HEK293 (cell line): ENCODE measurements around the gene ANKRD9.

Source experiments
- CTCF ChIA-PET: fragments of 350-600 bp; formaldehyde crosslinking; extraction: SDS; loops from one replicate; lab custom pipeline; 2021; ENCODE audit warnings: antibody characterized with exemption; lab: Yijun Ruan, JAX
- POLR2A ChIA-PET: fragments of 300-600 bp; formaldehyde crosslinking; extraction: SDS; loops from one replicate; lab custom pipeline; 2020; ENCODE audit warnings: antibody characterized with exemption, inconsistent platforms; lab: Yijun Ruan, JAX
- H3K27ac ChIP-seq: fragments of 200-500 bp; sonication (Bioruptor generic); 2 replicates; pipeline ENCODE4 v1.5.1; 2014; ENCODE audit warnings: low read depth, low read length, control low read depth, inconsistent platforms; ENCODE audit errors: extremely low read depth
- H3K36me3 ChIP-seq, 2 experiments: fragments of 200-500 bp in 1 of 2; sonication (Bioruptor generic) in 1 of 2; 1 replicate in 1 of 2; 2 replicates in 1 of 2; pipeline ENCODE4 v1.5.1; 2014 to 2017; ENCODE audit warnings: inconsistent platforms in 2 of 2, low read length in 2 of 2; ENCODE audit not compliant: control insufficient read depth in 2 of 2, insufficient read depth in 1 of 2
- H3K4me1 ChIP-seq: fragments of 200-500 bp; sonication (Bioruptor generic); 2 replicates; pipeline ENCODE4 v1.5.1; 2014; ENCODE audit warnings: mild to moderate bottlenecking, low read length, inconsistent platforms; ENCODE audit not compliant: control insufficient read depth, insufficient read depth
- H3K4me3 ChIP-seq: 2 replicates; pipeline ENCODE4 v1.5.1; 2011; ENCODE audit warnings: low read depth, mild to moderate bottlenecking, control low read depth, low read length, moderate library complexity
- H3K9me3 ChIP-seq: fragments of 200-500 bp; sonication (Bioruptor generic); 2 replicates; pipeline ENCODE4 v1.5.1; 2014; ENCODE audit warnings: low read depth, low read length, inconsistent platforms; ENCODE audit not compliant: control insufficient read depth, insufficient read depth
- INSM2 ChIP-seq: fragments of 450-650 bp; formaldehyde crosslinking; IDR thresholded peaks from 2 replicates; pipeline ENCODE4 v1.5.1; 2016; ENCODE audit warnings: missing biosample characterization, missing genetic modification characterization
- REST ChIP-seq: fragments of 450-650 bp; formaldehyde crosslinking; IDR thresholded peaks from 2 replicates; pipeline ENCODE4 v1.5.1; 2016; ENCODE audit warnings: missing biosample characterization, missing genetic modification characterization
- TRIM28 ChIP-seq: IDR thresholded peaks from 2 replicates; pipeline ENCODE4 v1.6.1; 2011; ENCODE audit warnings: low read length, control low read depth, borderline replicate concordance
- ZBTB17 ChIP-seq: fragments of 450-650 bp; formaldehyde crosslinking; IDR thresholded peaks from 2 replicates; pipeline ENCODE4 v1.5.1; 2016; ENCODE audit warnings: missing biosample characterization, missing genetic modification characterization
- ZBTB6 ChIP-seq: fragments of 450-650 bp; formaldehyde crosslinking; IDR thresholded peaks from 2 replicates; pipeline ENCODE4 v1.5.1; 2017; ENCODE audit warnings: missing biosample characterization, missing genetic modification characterization
- ZNF140 ChIP-seq: fragments of 450-650 bp; formaldehyde crosslinking; IDR thresholded peaks from 2 replicates; pipeline ENCODE4 v1.5.1; 2016; ENCODE audit warnings: missing biosample characterization, missing genetic modification characterization
- ZNF155 ChIP-seq: fragments of 450-650 bp; formaldehyde crosslinking; IDR thresholded peaks from 2 replicates; pipeline ENCODE4 v1.5.1; 2016; ENCODE audit warnings: missing biosample characterization, missing genetic modification characterization
- ZNF18 ChIP-seq: fragments of 450-650 bp; formaldehyde crosslinking; IDR thresholded peaks from 2 replicates; pipeline ENCODE4 v1.5.1; 2016; ENCODE audit warnings: missing biosample characterization, missing genetic modification characterization
- ZNF2 ChIP-seq: fragments of 450-650 bp; formaldehyde crosslinking; IDR thresholded peaks from 2 replicates; pipeline ENCODE4 v1.5.1; 2016; ENCODE audit warnings: missing biosample characterization, missing genetic modification characterization
- ZNF274 ChIP-seq, 2 experiments: fragments of 200-500 bp in 1 of 2; fragments of 450-650 bp in 1 of 2; sonication (Bioruptor generic) in 1 of 2; formaldehyde crosslinking in 1 of 2; IDR thresholded peaks; 2 replicates each; pipeline versions ENCODE4 v1.5.1 to v1.6.1; 2014 to 2016; ENCODE audit warnings: borderline replicate concordance in 1 of 2, inconsistent platforms in 1 of 2, low read length in 1 of 2, missing biosample characterization in 1 of 2, missing genetic modification characterization in 1 of 2
- ZNF292 ChIP-seq: fragments of 450-650 bp; formaldehyde crosslinking; IDR thresholded peaks from 2 replicates; pipeline ENCODE4 v1.5.1; 2016; ENCODE audit warnings: low read depth, missing biosample characterization, missing genetic modification characterization, borderline replicate concordance
- ZNF335 ChIP-seq: fragments of 450-650 bp; formaldehyde crosslinking; conservative IDR thresholded peaks from 2 replicates; pipeline ENCODE4 v1.5.1; 2016; ENCODE audit warnings: missing biosample characterization, missing genetic modification characterization
- ZNF513 ChIP-seq: fragments of 450-650 bp; IDR thresholded peaks from 2 replicates; pipeline ENCODE4 v1.5.1; 2018; ENCODE audit warnings: missing biosample characterization, missing genetic modification characterization
- ZNF571 ChIP-seq: fragments of 450-650 bp; formaldehyde crosslinking; IDR thresholded peaks from 2 replicates; pipeline ENCODE4 v1.5.0; 2017; ENCODE audit warnings: missing biosample characterization, missing genetic modification characterization
- ZNF645 ChIP-seq: fragments of 450-650 bp; formaldehyde crosslinking; IDR thresholded peaks from 2 replicates; pipeline ENCODE4; 2016; ENCODE audit warnings: missing biosample characterization, missing genetic modification characterization
- ZNF785 ChIP-seq: fragments of 450-650 bp; formaldehyde crosslinking; IDR thresholded peaks from 2 replicates; pipeline ENCODE4 v1.5.1; 2016; ENCODE audit warnings: missing biosample characterization, missing genetic modification characterization
- ZSCAN30 ChIP-seq: fragments of 450-650 bp; IDR thresholded peaks from 2 replicates; pipeline ENCODE4 v1.5.1; 2018; ENCODE audit warnings: missing biosample characterization, mild to moderate bottlenecking, missing genetic modification characterization, moderate library complexity
- ZXDB ChIP-seq: fragments of 450-650 bp; formaldehyde crosslinking; IDR thresholded peaks from 2 replicates; pipeline ENCODE4 v1.5.1; 2016; ENCODE audit warnings: missing biosample characterization, missing genetic modification characterization

ANKRD9 gene

GRCh38 chr14:102496331-102496691 is 13.3 kb downstream of the ANKRD9 start:
- H3K4me1 ChIP-seq, result no peaks in the 10 kb centered on the region
- H3K9me3 ChIP-seq, result no peaks in the 10 kb centered on the region
- ChIA-PET POLR2A (no interaction called here), CTCF (interaction anchor here (0.6 to 1.5 kb wide), 2 partner anchors 18 to 58 kb away, joined by 3 to 4 read pairs; no protein-coding TSS in a partner anchor)
- TF ChIP-seq ZNF18 (tag by site-specific recombination) (no peak), INSM2 (tag by site-specific recombination) (no peak), ZNF155 (no peak), ZBTB6 (no peak), ZNF785 (no peak), ZNF513 (no peak), ZXDB (tag by site-specific recombination) (no peak), ZNF292 (no peak)
- H3K36me3 ChIP-seq, result peaks cover 0 to 38% of the 10 kb centered on the region in 2 experiments; a peak in 1 of 3 replicates
- H3K4me3 ChIP-seq, result no peak overlapping the region
- H3K27ac ChIP-seq, result no peak overlapping the region

- POLR2A ChIA-PET, result no interaction called here
Measured at GRCh38 chr14:102495491-102496330, 13.9 kb downstream of the ANKRD9 start.

GRCh38 chr14:102493585-102493984 is 16.0 kb downstream of the ANKRD9 start:
- Histone ChIP-seq H3K9me3 (no peaks in the 10 kb centered on the region), H3K4me1 (no peaks in the 10 kb centered on the region), H3K4me3 (no peak overlapping the region), H3K27ac (no peak overlapping the region)
- CTCF ChIA-PET, result interaction anchor here (1.1 kb wide), 1 partner anchor 23 kb away, joined by 3 read pairs; no protein-coding TSS in a partner anchor
- POLR2A ChIA-PET, result no interaction called here
- TF ChIP-seq ZNF274 (IDR thresholded peaks at IDR 0.05; ENCODE audit: low read length) (no peak), ZNF274 (tag by site-specific recombination; IDR thresholded peaks at IDR 0.05; ENCODE audit: borderline replicate concordance) (no peak), ZNF140 (no peak), REST (tag by site-specific recombination) (peak; percentile 75), ZNF571 (tag by site-specific recombination) (no peak), ZNF513 (no peak), ZNF335 (tag by site-specific recombination) (no peak)
- TF ChIP-seq, all 188 proteins: peak for 1
- peaks cover 0 to 18% of the 10 kb centered on the region in 2 experiments; a peak in 1 of 3 replicates for H3K36me3 ChIP-seq

More at GRCh38 chr14:102495491-102496330, 13.9 kb downstream of the ANKRD9 start:
- Histone ChIP-seq H3K9me3 (no peaks in the 10 kb centered on the region), H3K36me3 (peaks cover 0 to 36% of the 10 kb centered on the region in 2 experiments; a peak in 1 of 3 replicates), H3K4me1 (no peaks in the 10 kb centered on the region), H3K27ac (no peak overlapping the region), H3K4me3 (no peak overlapping the region)
- CTCF ChIA-PET, result interaction anchor here (1.4 kb wide), 1 partner anchor 58 kb away, joined by 4 read pairs; no protein-coding TSS in a partner anchor
- TF ChIP-seq ZNF2 (no peak), TRIM28 (no peak), ZBTB17 (tag by site-specific recombination) (no peak), ZSCAN30 (no peak), ZNF645 (tag by site-specific recombination) (no peak)
